Lower lobe of right lung (tissue), 2 donors: ENCODE measurements around the gene EPHA6. TPM values are rescaled to one million over a fixed set of nuclear protein-coding genes. Genes with fewer than 3 reads are reported as not detected.

Experiments
- ATAC-seq, 2 donors: fragments of 200-7000 bp; cut with Tn5 transposase; one replicate each; pipeline ENCODE4 v1.9.1; 2020 to 2022; ENCODE audit warnings: mild to moderate bottlenecking in 2 of 2, moderate library complexity in 2 of 2
- DNase-seq: peaks from one replicate; pipeline ENCODE4 v3.0.0-alpha.2; 2020
- H3K27ac ChIP-seq: fragments of 200-600 bp; one replicate; pipeline ENCODE4 v1.8.0; 2022
- H3K27me3 ChIP-seq: fragments of 200-600 bp; one replicate; pipeline ENCODE4 v1.8.0; 2022; ENCODE audit warnings: low read depth
- H3K36me3 ChIP-seq: fragments of 200-600 bp; one replicate; pipeline ENCODE4 v1.8.0; 2022; ENCODE audit warnings: mild to moderate bottlenecking
- H3K4me1 ChIP-seq: fragments of 200-600 bp; one replicate; pipeline ENCODE4 v1.8.0; 2022
- H3K4me3 ChIP-seq: fragments of 200-600 bp; one replicate; pipeline ENCODE4 v1.8.0; 2022; ENCODE audit warnings: mild to moderate bottlenecking
- H3K9me3 ChIP-seq: fragments of 200-600 bp; one replicate; pipeline ENCODE4 v1.8.0; 2022
- intact Hi-C: fragments of 100-400 bp; cut with DNase I; formaldehyde crosslinking; loops from one replicate; pipeline ENCODE4 v1.11.0; 2022
- total RNA-seq: library from RNA; stranded (reverse); fragmentation: NEBNext Ultra II Directional; extraction: Animal tissue kit (Norgen Biotek cat#: 25700); gene quantifications from one replicate; pipeline ENCODE4 v1.2.1, GENCODE V29; 2021
- TF ChIP-seq, protein P1 (sequence below): fragments of 200-600 bp; IDR thresholded peaks from one replicate; pipeline ENCODE4 v1.8.0; 2022; ENCODE audit warnings: antibody characterized with exemption, mild to moderate bottlenecking
- donor health status: DM: no; HTN: yes; CAD: no; lungs with severe emphysema.

EPHA6 gene
- total RNA-seq, 1 donor from 2014 or later: 0.53 TPM

DNA sequence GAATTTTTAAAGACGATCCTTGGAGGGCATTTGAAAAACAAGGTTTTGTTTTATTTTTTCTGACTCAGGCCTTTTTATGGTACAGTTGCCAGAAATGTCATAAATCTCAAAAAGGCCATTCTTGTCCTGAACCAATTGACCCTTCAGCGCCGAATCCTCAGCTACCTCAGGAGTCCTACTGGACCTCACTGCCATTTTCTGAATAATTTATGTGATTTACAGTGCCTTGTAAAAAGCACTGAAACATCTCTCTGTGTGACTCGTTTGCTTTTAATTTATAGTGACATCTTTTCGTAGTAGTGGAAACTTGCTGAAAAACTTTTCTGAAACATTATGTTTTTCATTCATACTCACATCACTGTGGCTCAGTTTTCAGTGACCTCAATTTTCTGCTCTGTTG is 878.0 kb downstream of the EPHA6 start:
- no peak for ATAC-seq

GRCh38 chr3:97692831-97693230 is 878.4 kb downstream of the EPHA6 start:
- H3K27ac ChIP-seq: no peak overlapping the region
- H3K36me3 ChIP-seq: no peaks in the 10 kb centered on the region
- H3K27me3 ChIP-seq: no peaks in the 10 kb centered on the region
- intact Hi-C loops: no loop called here
- DNase-seq (no peak), ATAC-seq (no peak)
- H3K4me1 ChIP-seq: no peaks in the 10 kb centered on the region
- TF ChIP-seq, protein P1, sequence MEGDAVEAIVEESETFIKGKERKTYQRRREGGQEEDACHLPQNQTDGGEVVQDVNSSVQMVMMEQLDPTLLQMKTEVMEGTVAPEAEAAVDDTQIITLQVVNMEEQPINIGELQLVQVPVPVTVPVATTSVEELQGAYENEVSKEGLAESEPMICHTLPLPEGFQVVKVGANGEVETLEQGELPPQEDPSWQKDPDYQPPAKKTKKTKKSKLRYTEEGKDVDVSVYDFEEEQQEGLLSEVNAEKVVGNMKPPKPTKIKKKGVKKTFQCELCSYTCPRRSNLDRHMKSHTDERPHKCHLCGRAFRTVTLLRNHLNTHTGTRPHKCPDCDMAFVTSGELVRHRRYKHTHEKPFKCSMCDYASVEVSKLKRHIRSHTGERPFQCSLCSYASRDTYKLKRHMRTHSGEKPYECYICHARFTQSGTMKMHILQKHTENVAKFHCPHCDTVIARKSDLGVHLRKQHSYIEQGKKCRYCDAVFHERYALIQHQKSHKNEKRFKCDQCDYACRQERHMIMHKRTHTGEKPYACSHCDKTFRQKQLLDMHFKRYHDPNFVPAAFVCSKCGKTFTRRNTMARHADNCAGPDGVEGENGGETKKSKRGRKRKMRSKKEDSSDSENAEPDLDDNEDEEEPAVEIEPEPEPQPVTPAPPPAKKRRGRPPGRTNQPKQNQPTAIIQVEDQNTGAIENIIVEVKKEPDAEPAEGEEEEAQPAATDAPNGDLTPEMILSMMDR: no peak
- no peaks in the 10 kb centered on the region for H3K9me3 ChIP-seq
- no peak overlapping the region for H3K4me3 ChIP-seq

More for the DNA sequence above, 878.0 kb downstream of the EPHA6 start:
- no peaks in the 10 kb centered on the region for H3K4me1 ChIP-seq
- no peaks in the 10 kb centered on the region for H3K27me3 ChIP-seq
- no peak for DNase-seq
- no peak overlapping the region for H3K4me3 ChIP-seq
- H3K36me3 ChIP-seq: no peaks in the 10 kb centered on the region
- H3K9me3 ChIP-seq: no peaks in the 10 kb centered on the region
- TF ChIP-seq, protein P1: no peak
- H3K27ac ChIP-seq: no peak overlapping the region
- intact Hi-C loops: no loop called here

GRCh38 chr3:97694876-97695275 is 880.5 kb downstream of the EPHA6 start:
- ATAC-seq: no peak
- no peak for DNase-seq
- intact Hi-C loops: no loop called here
- TF ChIP-seq, protein P1: no peak
- no peaks in the 10 kb centered on the region for H3K4me1 ChIP-seq
- H3K36me3 ChIP-seq: no peaks in the 10 kb centered on the region
- H3K4me3 ChIP-seq: no peak overlapping the region
- no peaks in the 10 kb centered on the region for H3K27me3 ChIP-seq
- H3K9me3 ChIP-seq: no peaks in the 10 kb centered on the region
- H3K27ac ChIP-seq: no peak overlapping the region

DNA sequence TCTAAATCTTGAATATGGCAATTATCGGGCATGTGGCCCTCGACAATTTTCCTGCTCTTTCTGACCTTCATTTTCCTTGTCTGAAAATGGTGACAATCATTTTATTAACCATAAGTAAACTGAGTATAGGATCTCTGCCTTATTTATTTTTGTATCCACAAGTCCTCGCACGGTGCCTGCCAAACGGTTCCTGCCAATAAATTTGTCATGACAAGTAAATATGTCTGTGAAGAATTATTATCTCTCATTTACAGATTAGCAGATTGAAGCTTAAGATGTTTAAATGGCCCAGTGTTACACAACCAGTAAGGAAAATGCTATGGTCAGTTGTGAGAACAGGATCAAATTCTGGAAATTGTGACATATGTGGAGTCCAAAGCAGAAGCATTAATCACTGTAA is 884.3 kb downstream of the EPHA6 start:
- no peak for ATAC-seq
- Histone ChIP-seq H3K9me3 (no peaks in the 10 kb centered on the region), H3K27ac (no peak overlapping the region), H3K36me3 (no peaks in the 10 kb centered on the region), H3K4me3 (no peak overlapping the region), H3K4me1 (no peaks in the 10 kb centered on the region), H3K27me3 (no peaks in the 10 kb centered on the region)
- intact Hi-C loops: no loop called here
- TF ChIP-seq, protein P1: no peak
- no peak for DNase-seq

GRCh38 chr3:97699889-97700288 is 885.5 kb downstream of the EPHA6 start:
- intact Hi-C loops: no loop called here
- DNase-seq: no peak
- Histone ChIP-seq H3K4me3 (no peak overlapping the region), H3K27ac (no peak overlapping the region), H3K9me3 (no peaks in the 10 kb centered on the region), H3K36me3 (no peaks in the 10 kb centered on the region), H3K27me3 (no peaks in the 10 kb centered on the region), H3K4me1 (no peaks in the 10 kb centered on the region)
- TF ChIP-seq, protein P1: no peak
- no peak for ATAC-seq

- no peak for DNase-seq
- Histone ChIP-seq H3K27ac (no peak overlapping the region), H3K9me3 (no peaks in the 10 kb centered on the region), H3K27me3 (no peaks in the 10 kb centered on the region), H3K4me3 (no peak overlapping the region), H3K36me3 (no peaks in the 10 kb centered on the region), H3K4me1 (no peaks in the 10 kb centered on the region)
- TF ChIP-seq, protein P1: no peak
- ATAC-seq: no peak
- intact Hi-C loops: no loop called here
Observed at GRCh38 chr3:97705764-97706163, 891.4 kb downstream of the EPHA6 start.
